Neural cell (in vitro differentiated cells): Measurements from ENCODE around the gene STKLD1.

Source experiments
- POLR2AphosphoS5 ChIP-seq: IDR thresholded peaks from 2 replicates; pipeline ENCODE4 v1.6.1; 2012
- SMC3 ChIP-seq: fragments of 450-650 bp; conservative IDR thresholded peaks from 2 replicates; pipeline ENCODE4 v1.6.1; 2014; ENCODE audit warnings: antibody characterized with exemption, mild to moderate bottlenecking, moderate library complexity; ENCODE audit not compliant: poor library complexity
- TF ChIP-seq, protein P1 (sequence below): fragments of 450-650 bp; IDR thresholded peaks from 2 replicates; pipeline ENCODE4 v1.5.1; 2014; ENCODE audit warnings: antibody characterized with exemption, mild to moderate bottlenecking, moderate library complexity; ENCODE audit not compliant: poor library complexity, severe bottlenecking
- TF ChIP-seq, protein P2 (sequence below): IDR thresholded peaks from 2 replicates; pipeline ENCODE4 v1.6.1; 2012; ENCODE audit warnings: borderline replicate concordance

DNA sequence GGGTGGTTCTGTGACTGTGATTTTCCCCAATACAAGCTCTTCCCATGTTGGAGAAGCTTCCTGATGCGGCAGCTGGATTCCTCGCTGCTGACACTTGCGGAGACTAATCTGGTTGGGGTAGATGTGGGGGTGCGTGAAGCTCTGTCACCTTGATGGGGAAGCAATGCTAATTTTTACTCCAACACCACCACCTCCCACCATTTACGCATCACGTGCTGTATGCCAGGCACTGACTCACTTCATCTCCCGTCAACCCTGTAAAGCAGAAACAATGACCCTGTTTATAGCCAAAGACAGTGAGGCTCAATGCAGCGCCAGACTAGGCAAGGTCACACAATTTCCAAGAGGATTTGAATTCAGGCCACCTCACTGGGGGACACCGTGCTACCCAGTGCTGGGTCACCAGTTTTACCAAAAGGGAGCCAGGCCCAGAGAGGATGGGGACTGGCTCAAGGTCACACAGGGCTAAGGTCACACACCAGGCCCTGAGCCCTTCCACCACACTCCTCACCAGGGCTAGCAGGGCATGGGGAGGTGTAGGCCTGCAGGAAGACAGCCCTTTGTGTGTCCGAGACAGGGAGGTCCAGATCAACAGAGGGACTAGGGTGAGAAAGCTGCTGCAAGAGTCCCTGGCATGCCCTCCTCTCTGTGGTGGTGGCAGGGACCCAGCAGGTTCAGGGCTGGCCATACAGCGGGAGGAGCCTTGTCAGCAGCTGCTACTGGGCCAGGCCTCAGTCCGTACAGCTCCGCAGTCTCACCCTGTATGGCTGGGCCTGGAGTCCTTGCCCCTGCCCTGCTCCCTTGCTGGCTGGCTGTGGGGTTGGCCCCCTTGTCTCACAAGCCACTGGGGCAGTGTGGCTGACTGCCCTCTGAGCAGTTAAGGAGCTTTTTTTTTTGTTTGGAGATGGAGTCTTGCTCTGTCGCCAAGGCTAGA is 3.3 kb downstream of the STKLD1 start:
- TF ChIP-seq, protein P1, sequence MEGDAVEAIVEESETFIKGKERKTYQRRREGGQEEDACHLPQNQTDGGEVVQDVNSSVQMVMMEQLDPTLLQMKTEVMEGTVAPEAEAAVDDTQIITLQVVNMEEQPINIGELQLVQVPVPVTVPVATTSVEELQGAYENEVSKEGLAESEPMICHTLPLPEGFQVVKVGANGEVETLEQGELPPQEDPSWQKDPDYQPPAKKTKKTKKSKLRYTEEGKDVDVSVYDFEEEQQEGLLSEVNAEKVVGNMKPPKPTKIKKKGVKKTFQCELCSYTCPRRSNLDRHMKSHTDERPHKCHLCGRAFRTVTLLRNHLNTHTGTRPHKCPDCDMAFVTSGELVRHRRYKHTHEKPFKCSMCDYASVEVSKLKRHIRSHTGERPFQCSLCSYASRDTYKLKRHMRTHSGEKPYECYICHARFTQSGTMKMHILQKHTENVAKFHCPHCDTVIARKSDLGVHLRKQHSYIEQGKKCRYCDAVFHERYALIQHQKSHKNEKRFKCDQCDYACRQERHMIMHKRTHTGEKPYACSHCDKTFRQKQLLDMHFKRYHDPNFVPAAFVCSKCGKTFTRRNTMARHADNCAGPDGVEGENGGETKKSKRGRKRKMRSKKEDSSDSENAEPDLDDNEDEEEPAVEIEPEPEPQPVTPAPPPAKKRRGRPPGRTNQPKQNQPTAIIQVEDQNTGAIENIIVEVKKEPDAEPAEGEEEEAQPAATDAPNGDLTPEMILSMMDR, result no peak
- TF ChIP-seq POLR2AphosphoS5 (no peak), SMC3 (no peak)
- TF ChIP-seq, protein P2, sequence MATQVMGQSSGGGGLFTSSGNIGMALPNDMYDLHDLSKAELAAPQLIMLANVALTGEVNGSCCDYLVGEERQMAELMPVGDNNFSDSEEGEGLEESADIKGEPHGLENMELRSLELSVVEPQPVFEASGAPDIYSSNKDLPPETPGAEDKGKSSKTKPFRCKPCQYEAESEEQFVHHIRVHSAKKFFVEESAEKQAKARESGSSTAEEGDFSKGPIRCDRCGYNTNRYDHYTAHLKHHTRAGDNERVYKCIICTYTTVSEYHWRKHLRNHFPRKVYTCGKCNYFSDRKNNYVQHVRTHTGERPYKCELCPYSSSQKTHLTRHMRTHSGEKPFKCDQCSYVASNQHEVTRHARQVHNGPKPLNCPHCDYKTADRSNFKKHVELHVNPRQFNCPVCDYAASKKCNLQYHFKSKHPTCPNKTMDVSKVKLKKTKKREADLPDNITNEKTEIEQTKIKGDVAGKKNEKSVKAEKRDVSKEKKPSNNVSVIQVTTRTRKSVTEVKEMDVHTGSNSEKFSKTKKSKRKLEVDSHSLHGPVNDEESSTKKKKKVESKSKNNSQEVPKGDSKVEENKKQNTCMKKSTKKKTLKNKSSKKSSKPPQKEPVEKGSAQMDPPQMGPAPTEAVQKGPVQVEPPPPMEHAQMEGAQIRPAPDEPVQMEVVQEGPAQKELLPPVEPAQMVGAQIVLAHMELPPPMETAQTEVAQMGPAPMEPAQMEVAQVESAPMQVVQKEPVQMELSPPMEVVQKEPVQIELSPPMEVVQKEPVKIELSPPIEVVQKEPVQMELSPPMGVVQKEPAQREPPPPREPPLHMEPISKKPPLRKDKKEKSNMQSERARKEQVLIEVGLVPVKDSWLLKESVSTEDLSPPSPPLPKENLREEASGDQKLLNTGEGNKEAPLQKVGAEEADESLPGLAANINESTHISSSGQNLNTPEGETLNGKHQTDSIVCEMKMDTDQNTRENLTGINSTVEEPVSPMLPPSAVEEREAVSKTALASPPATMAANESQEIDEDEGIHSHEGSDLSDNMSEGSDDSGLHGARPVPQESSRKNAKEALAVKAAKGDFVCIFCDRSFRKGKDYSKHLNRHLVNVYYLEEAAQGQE, result no peak
